Endothelial cell of umbilical vein (primary cell): ENCODE data around the gene POLE4. TPM values are rescaled to one million over a fixed set of nuclear protein-coding genes. Genes with fewer than 3 reads are reported as not detected.

Experiments
- BruUV-seq: library from RNA; stranded (reverse); fragments of 400-500 nt; replicated peaks from 2 replicates; lab custom pipeline; 2021; lab: Mats Ljungman, UMichigan
- CTCF ChIA-PET: fragments of 300-600, 350-600 bp; sonication (Branson Sonifier 250); formaldehyde crosslinking; loops from one replicate; lab custom pipeline; 2021; ENCODE audit warnings: antibody characterized with exemption, inconsistent platforms; lab: Charles Lee
- POLR2A ChIA-PET: fragments of 300-600, 350-600 bp; sonication (Branson Sonifier 250); formaldehyde crosslinking; loops from one replicate; lab custom pipeline; 2021; ENCODE audit warnings: antibody characterized with exemption, inconsistent platforms; lab: Charles Lee
- DNase-seq: peaks from one replicate; pipeline ENCODE4 v3.0.0-alpha.2; 2011; ENCODE audit warnings: low read depth, low spot score
- FAIRE-seq: peaks from 2 replicates; lab custom pipeline; 2011; peaks lifted over from hg19 to GRCh38; lab: Jason Lieb, UNC
- H2AFZ ChIP-seq: 2 replicates; pipeline ENCODE4 v1.6.0; 2012; ENCODE audit warnings: low read depth, low read length, control low read depth, inconsistent platforms
- H3K27ac ChIP-seq: 2 replicates; pipeline ENCODE4 v1.5.1; 2011; ENCODE audit warnings: low read depth, mild to moderate bottlenecking, control low read depth, low read length, moderate library complexity; ENCODE audit not compliant: insufficient read depth
- H3K27me3 ChIP-seq, 2 experiments: 2 replicates each; pipeline versions ENCODE4 v1.6.0 to v1.6.1; 2011; ENCODE audit warnings: low read length in 2 of 2, mixed read lengths in 1 of 2; ENCODE audit not compliant: control insufficient read depth in 2 of 2, insufficient read depth in 2 of 2
- H3K36me3 ChIP-seq, 2 experiments: 2 replicates in 1 of 2; 3 replicates in 1 of 2; pipeline ENCODE4 v1.5.1; 2011; ENCODE audit warnings: low read length in 2 of 2, mild to moderate bottlenecking in 1 of 2, moderate library complexity in 1 of 2; ENCODE audit not compliant: control insufficient read depth in 2 of 2, insufficient read depth in 2 of 2; ENCODE audit errors: extremely low read depth in 1 of 2
- H3K4me1 ChIP-seq: 3 replicates; pipeline ENCODE4 v1.5.1; 2011; ENCODE audit warnings: mild to moderate bottlenecking, low read length; ENCODE audit not compliant: control insufficient read depth, insufficient read depth; ENCODE audit errors: extremely low read depth
- H3K4me2 ChIP-seq: 2 replicates; pipeline ENCODE4 v1.6.1; 2011; ENCODE audit warnings: low read length, control low read depth, mixed read lengths; ENCODE audit not compliant: insufficient read depth
- H3K4me3 ChIP-seq, 3 experiments: fragments of 200-600 bp in 1 of 3; sonication (generic), shearing (Covaris generic) in 1 of 3; replicated peaks in 1 of 3; 2 replicates each; pipeline ENCODE4 v1.5.1; 2011 to 2016; ENCODE audit warnings: control low read depth in 3 of 3, low read length in 3 of 3, mild to moderate bottlenecking in 2 of 3, inconsistent platforms in 1 of 3, low read depth in 1 of 3, moderate library complexity in 1 of 3; ENCODE audit not compliant: insufficient read depth in 1 of 3
- H3K79me2 ChIP-seq: 2 replicates; pipeline ENCODE4 v1.6.0; 2012; ENCODE audit warnings: low read length, inconsistent platforms; ENCODE audit not compliant: control insufficient read depth, insufficient read depth
- H3K9ac ChIP-seq: replicated peaks from 2 replicates; pipeline ENCODE3; 2011; ENCODE audit warnings: low read length, control low read depth; ENCODE audit not compliant: insufficient read depth; ENCODE audit errors: extremely low read depth
- H3K9me1 ChIP-seq: replicated peaks from 3 replicates; pipeline ENCODE4 v1.6.0; 2011; ENCODE audit warnings: mild to moderate bottlenecking, low read length; ENCODE audit not compliant: control insufficient read depth, insufficient read depth; ENCODE audit errors: extremely low read depth
- H3K9me3 ChIP-seq: replicated peaks from 2 replicates; pipeline ENCODE4 v1.5.1; 2012; ENCODE audit warnings: low read length, inconsistent platforms; ENCODE audit not compliant: control insufficient read depth, insufficient read depth
- H4K20me1 ChIP-seq: replicated peaks from 2 replicates; pipeline ENCODE3; 2011; ENCODE audit warnings: mild to moderate bottlenecking, low read length; ENCODE audit not compliant: control insufficient read depth, insufficient read depth; ENCODE audit errors: extremely low read depth
- EZH2 ChIP-seq: IDR thresholded peaks from 2 replicates; pipeline ENCODE4 v1.6.1; 2012; ENCODE audit warnings: borderline replicate concordance, low read depth, mild to moderate bottlenecking, moderate library complexity, low read length, inconsistent platforms; ENCODE audit not compliant: severe bottlenecking
- FOS ChIP-seq: IDR thresholded peaks from 2 replicates; pipeline ENCODE4 v1.6.1; 2011; ENCODE audit warnings: mild to moderate bottlenecking, low read length, moderate library complexity, borderline replicate concordance; ENCODE audit not compliant: insufficient read depth
- GATA2 ChIP-seq: IDR thresholded peaks from 2 replicates; pipeline ENCODE4 v1.7.0; 2011; ENCODE audit warnings: low read depth, mild to moderate bottlenecking, moderate library complexity, mixed read lengths, low read length; ENCODE audit not compliant: insufficient read length, insufficient read depth
- JUN ChIP-seq: IDR thresholded peaks from 2 replicates; pipeline ENCODE4 v1.6.1; 2011; ENCODE audit warnings: borderline replicate concordance, low read depth; ENCODE audit not compliant: insufficient read length, insufficient read depth
- MYC ChIP-seq: IDR thresholded peaks from one replicate; pipeline ENCODE4 v1.6.1; 2011; ENCODE audit warnings: mild to moderate bottlenecking, low read depth, low read length
- POLR2A ChIP-seq: IDR thresholded peaks from 2 replicates; pipeline ENCODE4 v1.6.1; 2012; ENCODE audit warnings: low read depth, mild to moderate bottlenecking, control low read depth, low read length
- POLR2AphosphoS5 ChIP-seq: IDR thresholded peaks from 2 replicates; pipeline ENCODE4 v1.6.1; 2012; ENCODE audit warnings: low read depth, mild to moderate bottlenecking, control low read depth, low read length, moderate library complexity; ENCODE audit not compliant: insufficient read depth
- dilution Hi-C: fragments of 300-500 bp; cut with MboI; formaldehyde crosslinking; loops from one replicate; pipeline ENCODE4 v1.15.0; 2019; ENCODE audit warnings: low sequenced_read_pairs; ENCODE audit not compliant: extremely low pct_ligation_motif_present
- intact Hi-C: fragments of 100-400 bp; cut with micrococcal nuclease; formaldehyde crosslinking; loops from one replicate; pipeline ENCODE4 v1.10.0; 2022
- polyA plus RNA-seq, 4 experiments: library from polyadenylated mRNA; depleted of rRNA in 3 of 4; stranded (reverse) in 3 of 4; unstranded in 1 of 4; fragments of >200 nt; gene quantifications; 2 replicates each; pipeline versions ENCODE4 v1.2.1 to v1.2.3, GENCODE V29; 2011 to 2012; ENCODE audit warnings: missing spikeins in 1 of 4
- total RNA-seq: library from RNA; stranded (reverse); gene quantifications from 2 replicates; pipeline ENCODE4 v1.2.3, GENCODE V29; 2021
- TF ChIP-seq, protein P1 (sequence below): IDR thresholded peaks from 2 replicates; pipeline ENCODE4 v1.6.1; 2011; ENCODE audit not compliant: insufficient read depth, insufficient read length
- TF ChIP-seq, protein P2 (sequence below), 2 donors: IDR thresholded peaks; 1 replicate in 1 of 2; 2 replicates in 1 of 2; pipeline ENCODE4 v1.5.1; 2011; ENCODE audit warnings: low read length in 2 of 2, mild to moderate bottlenecking in 2 of 2, moderate library complexity in 2 of 2, control low read depth in 1 of 2, inconsistent platforms in 1 of 2, low read depth in 1 of 2; ENCODE audit not compliant: insufficient read depth in 1 of 2; ENCODE audit errors: extremely low read depth in 1 of 2

POLE4 gene
- total and polyA plus RNA-seq, 2 donors (not counting 3 experiments of a cell fraction or from before 2014, with no cell fraction given) = 21.4 to 42.6 TPM

DNA sequence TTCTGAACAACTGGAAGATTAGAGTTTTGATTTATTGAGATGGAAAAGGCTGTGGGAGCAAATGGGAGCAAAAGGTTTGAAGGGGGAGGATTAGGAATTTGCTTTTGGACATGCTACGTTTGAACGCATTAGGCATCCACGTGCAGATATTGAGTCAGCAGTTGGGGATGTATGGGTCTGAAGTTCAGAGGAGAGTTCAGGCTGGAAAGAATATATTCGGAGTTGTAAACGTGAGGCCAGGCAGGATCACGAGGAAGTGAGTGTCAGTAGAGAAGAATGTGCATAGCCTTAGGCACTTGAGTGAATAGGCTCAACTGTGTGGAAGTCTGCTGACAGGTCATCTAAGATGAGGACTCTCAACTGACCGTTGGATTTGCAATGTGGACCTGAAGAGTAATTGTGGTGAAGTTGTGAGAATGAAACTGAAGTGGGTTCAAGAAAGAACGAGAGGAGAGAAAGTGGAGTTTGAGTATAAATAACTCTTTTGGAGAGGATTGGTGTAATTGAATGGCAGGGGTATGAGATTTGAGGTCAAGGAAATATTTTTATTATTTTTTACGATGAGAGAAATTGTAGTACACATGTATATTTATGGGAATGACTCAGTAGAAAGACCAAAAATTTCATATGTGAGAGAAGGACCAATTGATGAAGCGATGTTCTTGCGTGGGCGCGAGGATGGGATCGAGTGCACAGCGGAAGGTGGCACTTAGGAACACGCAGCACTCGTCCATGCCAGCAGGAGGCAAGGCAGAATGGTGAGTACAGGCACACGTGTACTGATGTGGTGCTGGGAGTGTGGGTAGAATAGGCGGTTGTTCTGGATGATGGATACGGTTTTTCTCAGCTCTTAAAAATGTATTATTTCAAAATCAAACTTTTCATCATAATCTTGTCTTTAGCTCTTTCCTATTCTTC is 40.5 kb upstream of the POLE4 start:
- no peak overlapping the region for H3K4me2 ChIP-seq
- no peaks in the 10 kb centered on the region for H3K36me3 ChIP-seq
- POLR2A ChIA-PET = no interaction called here
- H3K9ac ChIP-seq = no peak overlapping the region
- H3K27me3 ChIP-seq = no peaks in the 10 kb centered on the region
- no peak overlapping the region for H3K4me3 ChIP-seq
- intact Hi-C loops = loop anchor here (2.0 to 10.0 kb wide), 3 partner anchors 147 to 707 kb away; no protein-coding TSS in a partner anchor
- no peaks in the 10 kb centered on the region for H3K4me1 ChIP-seq
- dilution Hi-C loops = no loop called here
- no peaks in the 10 kb centered on the region for H4K20me1 ChIP-seq
- no peak for FAIRE-seq
- no TSS peak for BruUV-seq
- CTCF ChIA-PET = interaction anchor here (0.7 to 2.9 kb wide), 9 partner anchors 13 to 710 kb away, joined by 3 to 22 read pairs (median 6); no protein-coding TSS in a partner anchor
- H3K9me3 ChIP-seq = no peaks in the 10 kb centered on the region
- no peak overlapping the region for H3K27ac ChIP-seq
- TF ChIP-seq FOS (no peak), JUN (no peak), MYC (no peak), GATA2 (no peak), POLR2AphosphoS5 (no peak), POLR2A (no peak), EZH2 (no peak)
- TF ChIP-seq, protein P1, sequence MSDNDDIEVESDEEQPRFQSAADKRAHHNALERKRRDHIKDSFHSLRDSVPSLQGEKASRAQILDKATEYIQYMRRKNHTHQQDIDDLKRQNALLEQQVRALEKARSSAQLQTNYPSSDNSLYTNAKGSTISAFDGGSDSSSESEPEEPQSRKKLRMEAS = no peak
- TF ChIP-seq, protein P2, sequence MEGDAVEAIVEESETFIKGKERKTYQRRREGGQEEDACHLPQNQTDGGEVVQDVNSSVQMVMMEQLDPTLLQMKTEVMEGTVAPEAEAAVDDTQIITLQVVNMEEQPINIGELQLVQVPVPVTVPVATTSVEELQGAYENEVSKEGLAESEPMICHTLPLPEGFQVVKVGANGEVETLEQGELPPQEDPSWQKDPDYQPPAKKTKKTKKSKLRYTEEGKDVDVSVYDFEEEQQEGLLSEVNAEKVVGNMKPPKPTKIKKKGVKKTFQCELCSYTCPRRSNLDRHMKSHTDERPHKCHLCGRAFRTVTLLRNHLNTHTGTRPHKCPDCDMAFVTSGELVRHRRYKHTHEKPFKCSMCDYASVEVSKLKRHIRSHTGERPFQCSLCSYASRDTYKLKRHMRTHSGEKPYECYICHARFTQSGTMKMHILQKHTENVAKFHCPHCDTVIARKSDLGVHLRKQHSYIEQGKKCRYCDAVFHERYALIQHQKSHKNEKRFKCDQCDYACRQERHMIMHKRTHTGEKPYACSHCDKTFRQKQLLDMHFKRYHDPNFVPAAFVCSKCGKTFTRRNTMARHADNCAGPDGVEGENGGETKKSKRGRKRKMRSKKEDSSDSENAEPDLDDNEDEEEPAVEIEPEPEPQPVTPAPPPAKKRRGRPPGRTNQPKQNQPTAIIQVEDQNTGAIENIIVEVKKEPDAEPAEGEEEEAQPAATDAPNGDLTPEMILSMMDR (IDR thresholded peaks at IDR 0.05; ENCODE audit: extremely low read depth in 1 of 2, insufficient read depth in 1 of 2, low read depth in 1 of 2, low read length in 2 of 2) = no peak
- no peaks in the 10 kb centered on the region for H3K79me2 ChIP-seq
- no peak for DNase-seq
- no peak overlapping the region for H2AFZ ChIP-seq
- H3K9me1 ChIP-seq = no peaks in the 10 kb centered on the region
